HG02840 (cell line): ENCODE data around the gene ARNT2.

Experiments
- ATAC-seq: cut with Tn5 transposase; IDR thresholded peaks from one replicate; pipeline ENCODE4 v1.9.1; 2021; ENCODE audit warnings: mild to moderate bottlenecking, moderate library complexity, moderate number of reproducible peaks; ENCODE audit not compliant: unreplicated experiment, low FRiP score

Gene ARNT2

GRCh38 chr15:80440024-80440423 is 35.8 kb downstream of the ARNT2 start:
- no peak for ATAC-seq

GRCh38 chr15:80441041-80441440 is 36.9 kb downstream of the ARNT2 start:
- ATAC-seq: no peak

DNA sequence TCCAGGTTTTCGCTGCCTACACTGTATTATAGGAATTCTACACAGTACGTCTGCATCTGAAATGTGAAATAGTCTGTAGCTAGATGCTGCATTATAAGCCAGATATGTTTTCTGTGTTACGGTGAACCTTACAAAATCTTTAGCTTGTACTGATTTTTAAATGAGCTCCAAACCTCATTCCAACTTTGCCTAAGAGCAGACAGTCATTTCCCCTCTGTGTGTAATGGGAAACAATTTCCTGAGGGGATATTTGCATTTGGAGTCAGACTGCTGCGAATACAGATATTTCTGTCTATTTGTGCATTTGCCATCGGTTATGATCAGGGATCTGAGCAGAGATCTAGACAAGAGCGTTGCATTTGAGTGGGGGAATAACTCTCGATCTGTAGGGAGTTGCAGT is 37.5 kb downstream of the ARNT2 start:
- ATAC-seq: no peak

DNA sequence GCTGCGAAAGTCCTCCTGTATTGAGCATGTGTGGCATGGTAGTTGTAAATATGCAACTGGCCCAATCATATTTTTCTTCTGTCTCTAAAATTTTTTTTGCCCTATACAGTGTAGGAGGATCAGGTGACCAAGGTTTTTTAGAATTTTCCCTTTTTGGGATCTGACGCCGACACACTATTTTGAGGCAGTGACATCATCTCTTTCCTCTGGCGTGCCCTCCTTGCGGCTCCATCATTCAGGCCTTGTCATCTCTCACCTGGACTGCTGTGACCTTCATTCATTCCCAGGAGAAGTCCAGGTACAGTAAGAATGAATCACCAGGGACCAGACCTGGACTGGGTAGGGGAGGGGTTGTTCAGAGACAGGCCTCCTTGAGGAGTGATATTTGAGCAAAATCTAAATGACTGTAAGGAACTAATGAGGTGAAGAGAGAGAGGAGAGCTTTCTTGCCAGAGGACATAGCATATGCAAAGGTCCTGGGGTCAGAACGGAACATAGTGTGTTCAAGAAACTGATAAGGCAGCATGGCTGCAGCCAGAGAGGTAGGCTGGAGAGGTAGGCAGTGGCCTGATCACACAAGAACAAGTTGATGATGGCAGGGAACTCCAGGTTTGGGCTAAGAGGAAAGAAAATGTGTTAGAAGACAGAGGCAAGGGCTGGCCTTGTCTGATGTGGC is 38.7 kb downstream of the ARNT2 start:
- no peak for ATAC-seq

DNA sequence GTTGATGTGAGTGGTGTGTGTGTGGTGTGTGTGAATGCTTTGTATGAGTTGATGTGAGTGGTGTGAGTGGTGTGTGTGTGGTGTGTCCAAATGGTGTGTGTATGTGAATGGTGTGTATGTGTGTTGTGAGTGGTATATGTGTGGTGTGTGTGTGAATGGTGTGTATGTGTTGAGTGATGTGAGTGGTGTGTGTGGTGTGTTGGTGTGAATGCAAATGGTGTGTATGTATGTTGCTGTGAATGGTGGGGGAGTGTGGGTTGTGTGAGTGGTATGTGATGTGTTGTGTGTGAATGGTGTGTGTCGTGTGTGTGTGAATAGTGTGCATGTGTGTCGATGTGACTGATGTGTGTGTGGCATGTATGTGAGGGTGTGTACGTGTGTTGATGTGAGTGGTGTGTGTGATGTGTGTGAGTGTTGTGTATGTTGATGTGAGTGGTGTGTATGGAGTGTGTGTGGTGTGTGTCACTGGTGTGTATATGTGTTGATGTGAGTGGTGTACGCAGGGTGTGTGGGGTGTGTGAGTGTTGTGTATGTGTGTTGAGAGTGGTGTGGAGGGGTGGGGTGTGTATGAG is 40.6 kb downstream of the ARNT2 start:
- ATAC-seq: no peak

- no peak for ATAC-seq
These were observed 41.3 kb downstream of the ARNT2 start for GRCh38 chr15:80445300-80446041.

GRCh38 chr15:80447077-80447476 is 42.9 kb downstream of the ARNT2 start:
- ATAC-seq: no peak

DNA sequence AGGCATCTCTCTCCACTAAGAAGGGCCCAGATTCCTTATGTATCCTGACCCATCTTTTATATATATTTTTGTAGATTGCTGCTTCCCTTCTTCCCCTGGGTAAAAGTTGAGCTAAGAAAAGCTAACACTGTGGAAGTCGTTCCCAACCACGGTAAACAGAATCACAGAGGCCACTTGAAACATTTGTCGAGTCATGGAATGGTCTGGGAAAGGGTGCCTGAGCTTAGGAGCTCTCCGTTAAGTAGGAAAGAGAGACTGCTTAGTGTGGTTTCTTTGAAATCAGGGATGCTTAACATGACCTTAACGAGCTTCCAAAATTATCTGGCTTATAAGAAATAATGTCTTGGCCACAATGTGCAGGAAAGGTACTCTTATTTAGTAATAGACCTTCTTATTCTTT is 45.6 kb downstream of the ARNT2 start:
- ATAC-seq: no peak

- ATAC-seq: no peak
These were observed 46.7 kb downstream of the ARNT2 start for GRCh38 chr15:80450811-80451321.

DNA sequence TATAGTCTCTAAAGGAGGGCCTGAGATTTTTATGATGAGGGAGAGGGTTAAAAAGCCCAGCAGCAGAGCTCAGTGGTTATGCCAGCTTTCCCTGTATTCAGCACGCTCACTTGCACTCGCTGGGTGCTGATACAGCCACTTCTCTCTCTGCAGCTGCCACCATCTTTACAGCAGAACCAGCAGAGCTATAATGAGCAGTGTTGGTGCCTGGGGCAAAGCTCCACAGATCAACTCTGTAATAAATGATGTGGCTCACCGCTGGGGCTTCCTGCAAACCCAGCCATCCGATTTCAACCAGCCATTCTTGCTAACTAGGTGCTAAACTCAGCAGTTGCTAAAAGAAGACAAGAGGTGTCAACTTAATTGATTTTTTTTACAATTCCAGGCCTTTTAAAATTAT is 48.0 kb downstream of the ARNT2 start:
- ATAC-seq: no peak

GRCh38 chr15:80455051-80455648 is 51.0 kb downstream of the ARNT2 start:
- no peak for ATAC-seq

- no peak for ATAC-seq
These were observed 51.7 kb downstream of the ARNT2 start for GRCh38 chr15:80455668-80456442.

- ATAC-seq: no peak
These were observed 52.6 kb downstream of the ARNT2 start for GRCh38 chr15:80456517-80457492.

DNA sequence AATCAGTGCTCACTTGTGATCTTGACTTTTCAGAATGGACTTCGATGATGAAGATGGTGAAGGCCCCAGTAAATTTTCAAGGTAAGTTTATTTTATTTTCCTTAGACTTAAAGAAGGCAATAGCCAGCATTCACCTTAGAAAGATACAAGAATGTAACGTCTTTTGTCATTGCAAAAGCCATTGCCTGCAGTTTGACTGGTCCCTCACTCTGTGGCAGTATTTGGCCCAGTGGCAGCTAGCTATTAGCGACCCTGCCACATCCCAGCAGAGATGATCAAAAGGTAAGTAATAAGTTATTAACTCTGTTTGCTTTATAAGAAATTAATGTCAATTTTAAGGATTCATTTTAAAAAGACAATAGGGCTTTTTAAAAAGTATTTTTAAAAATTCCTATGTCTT is 53.7 kb downstream of the ARNT2 start:
- no peak for ATAC-seq

GRCh38 chr15:80458580-80458979 is 54.4 kb downstream of the ARNT2 start:
- ATAC-seq: no peak

- ATAC-seq: no peak
These were observed 55.2 kb downstream of the ARNT2 start for GRCh38 chr15:80459380-80459779.

- ATAC-seq: no peak
These were observed 55.6 kb downstream of the ARNT2 start for GRCh38 chr15:80459818-80460217.

DNA sequence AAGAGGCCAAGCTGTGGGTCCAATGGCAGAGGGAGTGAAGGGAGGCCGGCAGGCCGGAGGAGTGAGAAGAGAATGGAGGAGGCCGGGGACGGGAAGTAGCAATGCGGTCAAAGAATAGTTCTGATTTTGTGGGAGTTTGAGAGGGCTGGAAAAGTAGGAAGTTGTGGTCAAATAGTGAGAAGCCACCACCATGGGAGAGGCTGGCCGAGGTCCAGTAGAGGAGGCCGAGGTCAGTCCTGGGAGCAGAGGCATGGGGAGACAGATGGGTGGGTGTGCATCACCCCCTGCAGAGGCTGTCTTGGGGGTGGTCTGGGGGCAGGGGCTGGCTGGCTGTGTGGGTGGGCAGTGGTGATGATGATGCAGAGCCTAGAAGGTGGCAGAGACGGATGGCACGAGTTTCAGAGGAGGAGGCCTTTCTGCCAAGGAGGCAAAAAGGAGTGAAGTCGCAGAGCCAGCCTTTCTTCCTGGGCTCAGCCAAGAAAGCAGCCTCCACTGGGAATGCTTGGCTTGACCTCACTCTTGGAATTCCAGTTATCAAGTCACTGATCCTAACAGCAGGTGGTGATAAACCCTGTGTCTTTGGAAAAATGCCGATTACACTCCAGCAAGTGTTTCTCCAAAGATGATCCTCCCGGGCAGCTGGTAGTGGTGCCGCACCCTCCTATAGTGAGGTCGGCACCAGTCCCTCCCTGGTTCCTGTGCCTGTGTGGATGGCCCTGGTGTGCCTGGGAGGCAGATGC is 57.3 kb downstream of the ARNT2 start:
- ATAC-seq: no peak

DNA sequence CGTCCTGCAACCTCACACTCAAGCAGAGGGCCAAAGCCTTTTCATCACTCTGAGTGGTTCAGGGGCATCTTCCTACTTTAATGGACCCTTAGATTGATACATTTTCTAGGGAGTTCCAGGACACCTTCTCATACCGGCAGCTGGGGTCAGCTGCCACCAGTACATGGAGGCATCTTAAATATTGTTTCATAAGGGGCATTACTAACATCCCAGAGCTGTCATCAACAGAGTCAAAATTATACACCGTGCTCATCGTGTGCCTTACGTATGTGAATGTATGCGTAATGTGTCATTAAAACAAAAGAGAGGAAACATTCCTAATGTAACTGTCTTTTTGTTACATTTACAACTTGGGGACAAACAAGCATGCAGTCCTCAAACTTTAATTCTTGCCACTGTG is 57.9 kb downstream of the ARNT2 start:
- ATAC-seq: no peak
